Measurements from ENCODE around the gene GP1BB. TPM values are rescaled to one million over a fixed set of nuclear protein-coding genes. Genes with fewer than 3 reads are reported as not detected.
"Not testable (repeated sequence)": the region's sequence is repeated elsewhere in the genome, so short reads cannot be mapped to it uniquely, and the experiment has no call there.

The GP1BB gene
- total RNA-seq, 2 experiments from 2014 or later = not detected

DNA sequence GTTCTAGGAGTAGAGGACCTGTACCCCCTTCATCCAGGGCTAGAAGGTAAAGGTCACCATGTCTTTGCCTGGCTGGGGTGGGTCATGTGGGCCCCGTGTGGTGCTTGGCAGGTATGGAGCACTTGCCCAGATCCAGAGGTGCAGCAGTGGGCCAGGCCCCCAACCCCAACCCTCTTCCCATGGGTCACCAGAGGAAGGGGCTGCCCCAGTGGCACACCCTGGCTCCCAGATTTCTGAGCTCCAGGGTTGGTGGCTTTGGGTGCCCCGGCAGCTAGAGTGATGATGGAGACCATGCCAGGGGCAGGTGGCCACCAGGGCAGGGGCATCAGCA, 2.4 kb upstream of the GP1BB start:
- no peak overlapping the region for H3K4me3 Mint-ChIP-seq

GRCh38 chr22:19721330-19722177, 1.8 kb upstream of the GP1BB start:
- no peak for DNase-seq
- H3K4me3 Mint-ChIP-seq = no peak overlapping the region
- no peak overlapping the region for H3K27ac Mint-ChIP-seq
- ChIA-PET POLR2A (no interaction called here), CTCF (interaction anchor here (0.6 to 1.1 kb wide), 2 partner anchors 9 to 580 kb away, joined by 3 read pairs; no protein-coding TSS in a partner anchor)
- H3K4me1 Mint-ChIP-seq = peaks cover 8% of the 10 kb centered on the region
- peaks cover 52% of the 10 kb centered on the region for H3K27me3 Mint-ChIP-seq
- no peaks in the 10 kb centered on the region for H3K36me3 Mint-ChIP-seq (ENCODE audit: low read depth)
- no peaks in the 10 kb centered on the region for H3K9me3 Mint-ChIP-seq

More for the DNA sequence above, 2.4 kb upstream of the GP1BB start:
- Mint-ChIP-seq H3K27me3 (peaks cover 54% of the 10 kb centered on the region), H3K4me1 (peaks cover 8% of the 10 kb centered on the region), H3K9me3 (no peaks in the 10 kb centered on the region), H3K27ac (no peak overlapping the region), H3K36me3 (ENCODE audit: low read depth) (no peaks in the 10 kb centered on the region)
- DNase-seq = no peak
- POLR2A ChIA-PET = no interaction called here
- CTCF ChIA-PET = interaction anchor here (1.7 kb wide), 1 partner anchor 9 kb away, joined by 7 read pairs; no protein-coding TSS in a partner anchor

- no peak for DNase-seq
- Mint-ChIP-seq H3K9me3 (no peaks in the 10 kb centered on the region), H3K4me1 (peaks cover 8% of the 10 kb centered on the region), H3K4me3 (no peak overlapping the region), H3K27me3 (peaks cover 52% of the 10 kb centered on the region), H3K27ac (no peak overlapping the region), H3K36me3 (ENCODE audit: low read depth) (no peaks in the 10 kb centered on the region)
- ChIA-PET CTCF (interaction anchor here (0.6 to 1.1 kb wide), 2 partner anchors 8 to 581 kb away, joined by 3 read pairs; no protein-coding TSS in a partner anchor), POLR2A (interaction anchor here (0.5 kb wide), 1 partner anchor 116 kb away, joined by 3 read pairs; no protein-coding TSS in a partner anchor)
Measured at GRCh38 chr22:19722178-19722981, 959 bp upstream of the GP1BB start.

DNA sequence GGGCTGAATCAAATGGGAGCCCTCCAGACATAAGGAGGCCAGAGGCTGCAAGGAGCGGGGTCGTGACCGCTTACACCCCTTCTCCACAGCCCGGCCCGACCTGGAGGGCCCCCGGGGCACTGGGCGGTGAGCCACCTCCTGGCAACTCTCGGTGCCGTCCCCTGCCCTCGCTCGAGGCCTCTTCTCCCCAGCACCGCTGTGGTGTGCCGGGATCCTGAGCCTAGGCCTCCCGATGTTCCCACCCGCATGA, 432 bp upstream of the GP1BB start:
- Mint-ChIP-seq H3K27ac (no peak overlapping the region), H3K27me3 (peaks cover 48% of the 10 kb centered on the region)

DNA sequence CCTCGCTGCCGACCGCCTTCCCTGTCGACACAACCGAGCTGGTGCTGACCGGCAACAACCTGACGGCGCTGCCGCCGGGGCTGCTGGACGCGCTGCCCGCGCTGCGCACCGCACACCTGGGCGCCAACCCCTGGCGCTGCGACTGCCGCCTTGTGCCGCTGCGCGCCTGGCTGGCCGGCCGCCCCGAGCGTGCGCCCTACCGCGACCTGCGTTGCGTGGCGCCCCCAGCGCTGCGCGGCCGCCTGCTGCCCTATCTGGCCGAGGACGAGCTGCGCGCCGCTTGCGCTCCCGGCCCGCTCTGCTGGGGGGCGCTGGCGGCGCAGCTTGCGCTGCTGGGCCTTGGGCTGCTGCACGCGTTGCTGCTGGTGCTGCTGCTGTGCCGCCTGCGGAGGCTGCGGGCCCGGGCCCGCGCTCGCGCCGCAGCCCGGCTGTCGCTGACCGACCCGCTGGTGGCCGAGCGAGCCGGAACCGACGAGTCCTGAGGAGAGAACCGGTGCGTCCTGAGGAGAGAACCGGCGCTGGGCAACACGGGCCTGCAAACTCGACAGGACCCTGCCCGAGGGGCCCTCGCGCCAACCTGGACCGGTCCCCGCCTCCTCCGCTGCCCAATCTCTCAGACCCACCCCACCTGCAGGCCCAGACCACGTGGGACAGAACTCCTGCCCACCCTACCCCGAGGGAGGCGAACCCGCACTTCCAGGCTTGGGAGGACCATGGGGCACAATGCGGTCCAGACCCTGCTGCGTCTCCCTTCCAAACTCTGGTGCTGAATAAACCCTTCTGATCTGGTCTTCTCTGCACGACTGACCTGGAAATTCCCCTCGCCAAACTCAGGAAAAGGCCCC, 866 bp downstream of the GP1BB start:
- no peak overlapping the region for H3K4me3 Mint-ChIP-seq
- peaks cover 47% of the 10 kb centered on the region for H3K27me3 Mint-ChIP-seq
- no peaks in the 10 kb centered on the region for H3K9me3 Mint-ChIP-seq
- H3K27ac Mint-ChIP-seq = no peak overlapping the region
- H3K36me3 Mint-ChIP-seq (ENCODE audit: low read depth) = no peaks in the 10 kb centered on the region
- POLR2A ChIA-PET = no interaction called here
- no peak for DNase-seq
- CTCF ChIA-PET = interaction anchor here (0.9 to 1.3 kb wide), 3 partner anchors 9 to 173 kb away, joined by 3 to 4 read pairs (median 3); no protein-coding TSS in a partner anchor
- peaks cover 4% of the 10 kb centered on the region for H3K4me1 Mint-ChIP-seq

More for the DNA sequence above, 432 bp upstream of the GP1BB start:
- Mint-ChIP-seq H3K9me3 (no peaks in the 10 kb centered on the region), H3K4me1 (peaks cover 5% of the 10 kb centered on the region), H3K4me3 (no peak overlapping the region), H3K36me3 (ENCODE audit: low read depth) (no peaks in the 10 kb centered on the region)
- CTCF ChIA-PET = no interaction called here
- POLR2A ChIA-PET = interaction anchor here (0.5 kb wide), 1 partner anchor 116 kb away, joined by 3 read pairs; no protein-coding TSS in a partner anchor
- no peak for DNase-seq

GRCh38 chr22:19724927-19725661, 1.8 kb downstream of the GP1BB start:
- no peak overlapping the region for H3K4me3 Mint-ChIP-seq
- H3K4me1 Mint-ChIP-seq = no peaks in the 10 kb centered on the region
- CTCF ChIA-PET = no interaction called here
- H3K9me3 Mint-ChIP-seq = no peaks in the 10 kb centered on the region
- H3K36me3 Mint-ChIP-seq (ENCODE audit: low read depth) = no peaks in the 10 kb centered on the region
- peaks cover 38% of the 10 kb centered on the region for H3K27me3 Mint-ChIP-seq
- no peak overlapping the region for H3K27ac Mint-ChIP-seq
- POLR2A ChIA-PET = no interaction called here
- no peak for DNase-seq

GRCh38 chr22:19726064-19726788, 2.9 kb downstream of the GP1BB start:
- H3K9me3 Mint-ChIP-seq; H3K4me1 Mint-ChIP-seq; H3K36me3 Mint-ChIP-seq (ENCODE audit: low read depth); H3K4me3 Mint-ChIP-seq; H3K27ac Mint-ChIP-seq; DNase-seq; CTCF ChIA-PET; POLR2A ChIA-PET: not testable (repeated sequence)
- peaks cover 27% of the 10 kb centered on the region for H3K27me3 Mint-ChIP-seq

DNA sequence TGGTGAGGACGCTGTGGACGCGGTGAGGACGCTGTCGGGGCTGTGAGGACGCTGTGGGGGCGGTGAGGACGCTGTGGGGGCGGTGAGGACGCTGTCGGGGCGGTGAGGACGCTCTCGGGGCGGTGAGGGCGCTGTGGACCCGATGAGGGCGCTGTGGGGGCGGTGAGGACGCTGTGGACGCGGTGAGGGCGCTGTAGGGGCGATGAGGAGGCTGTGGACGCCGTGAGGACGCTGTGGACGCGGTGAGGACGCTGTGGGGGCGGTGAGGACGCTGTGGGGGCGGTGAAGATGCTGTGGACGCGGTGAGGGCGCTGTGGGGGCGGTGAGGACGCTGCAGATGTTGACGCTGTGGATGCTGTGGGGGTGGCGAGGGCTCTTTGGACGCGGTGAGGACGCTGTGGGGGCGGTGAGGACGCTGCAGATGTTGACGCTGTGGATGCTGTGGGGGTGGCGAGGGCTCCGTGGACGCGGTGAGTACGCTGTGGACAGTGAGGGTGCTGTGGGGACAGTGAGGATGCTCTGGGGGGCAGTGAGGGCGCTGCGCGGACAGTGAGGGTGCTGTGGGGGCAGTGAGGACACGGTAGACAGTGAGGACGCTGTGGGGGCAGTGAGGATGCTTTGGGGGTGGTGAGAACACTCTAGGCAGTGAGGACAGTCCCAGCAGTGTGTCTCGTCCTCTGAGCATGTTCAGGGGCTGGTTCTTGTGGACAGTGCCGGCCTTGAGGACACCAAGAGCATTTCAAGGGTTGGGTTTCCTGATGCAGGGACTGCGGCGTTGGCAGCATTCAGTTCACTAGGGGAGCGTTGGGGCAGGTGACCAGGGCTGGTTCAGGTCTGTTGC, 4.2 kb downstream of the GP1BB start:
- H3K9me3 Mint-ChIP-seq = no peaks in the 10 kb centered on the region
- CTCF ChIA-PET = no interaction called here

GRCh38 chr22:19728271-19728670, 4.9 kb downstream of the GP1BB start:
- no peak for DNase-seq
- H3K4me3 Mint-ChIP-seq = no peak overlapping the region
- ChIA-PET CTCF (no interaction called here), POLR2A (no interaction called here)
- peaks cover 14% of the 10 kb centered on the region for H3K27me3 Mint-ChIP-seq
- no peaks in the 10 kb centered on the region for H3K36me3 Mint-ChIP-seq (ENCODE audit: low read depth)
- H3K9me3 Mint-ChIP-seq = no peaks in the 10 kb centered on the region
- no peak overlapping the region for H3K27ac Mint-ChIP-seq
- H3K4me1 Mint-ChIP-seq = peaks cover 3% of the 10 kb centered on the region

More for the DNA sequence above, 4.2 kb downstream of the GP1BB start:
- H3K4me1 Mint-ChIP-seq = peaks cover 3% of the 10 kb centered on the region
- no peaks in the 10 kb centered on the region for H3K36me3 Mint-ChIP-seq (ENCODE audit: low read depth)
- POLR2A ChIA-PET = no interaction called here
- no peak overlapping the region for H3K27ac Mint-ChIP-seq
- peaks cover 21% of the 10 kb centered on the region for H3K27me3 Mint-ChIP-seq
- DNase-seq = no peak
- H3K4me3 Mint-ChIP-seq = no peak overlapping the region

DNA sequence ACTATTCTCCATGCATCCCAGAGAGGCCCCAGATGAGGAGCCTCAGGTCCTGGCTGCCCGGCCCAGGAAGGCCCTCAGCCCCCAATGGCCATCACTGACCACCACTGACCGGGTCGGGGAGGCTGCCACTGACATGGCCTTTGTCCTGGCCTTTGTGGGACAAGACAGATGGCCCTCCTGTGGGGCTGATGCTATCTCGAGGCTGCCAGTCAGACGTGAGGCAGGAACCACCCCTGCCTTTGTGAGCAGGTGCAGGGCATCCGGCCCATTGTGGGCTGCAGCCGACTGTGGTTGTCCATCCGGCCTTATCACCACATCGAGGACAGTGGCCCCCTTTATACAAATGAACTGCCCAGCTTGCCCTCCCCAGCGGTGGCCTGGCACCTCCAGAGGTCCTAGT, 5.5 kb downstream of the GP1BB start:
- H3K27me3 Mint-ChIP-seq = peaks cover 12% of the 10 kb centered on the region
- no peak overlapping the region for H3K4me3 Mint-ChIP-seq
- no peaks in the 10 kb centered on the region for H3K9me3 Mint-ChIP-seq
- CTCF ChIA-PET = no interaction called here
- POLR2A ChIA-PET = no interaction called here
- H3K27ac Mint-ChIP-seq = no peak overlapping the region
- H3K4me1 Mint-ChIP-seq = peaks cover 3% of the 10 kb centered on the region
- no peak for DNase-seq
- no peaks in the 10 kb centered on the region for H3K36me3 Mint-ChIP-seq (ENCODE audit: low read depth)

- Mint-ChIP-seq H3K27ac (no peak overlapping the region), H3K9me3 (no peaks in the 10 kb centered on the region), H3K27me3 (peaks cover 10% of the 10 kb centered on the region), H3K36me3 (ENCODE audit: low read depth) (no peaks in the 10 kb centered on the region), H3K4me3 (no peak overlapping the region), H3K4me1 (peaks cover 3% of the 10 kb centered on the region)
- ChIA-PET CTCF (interaction anchor here (1.0 to 2.8 kb wide), 11 partner anchors 9 to 224 kb away, joined by 3 to 27 read pairs (median 6); no protein-coding TSS in a partner anchor), POLR2A (no interaction called here)
- DNase-seq = no peak
Measured at GRCh38 chr22:19729507-19729906, 6.2 kb downstream of the GP1BB start.
